ENCODE measurements around the gene CYB5B.

GRCh38 chr16:69514356-69514755, 89.9 kb downstream of the CYB5B start:
- TF ChIP-seq CTCF (IDR thresholded peaks at IDR 0.05) = no peak
- TF ChIP-seq EP300 (IDR thresholded peaks at IDR 0.05) = no peak
- TF ChIP-seq POLR2AphosphoS5 (IDR thresholded peaks at IDR 0.05) = no peak

Data from esophagus muscularis mucosa (tissue), 4 donors.